DMS 273 treated with DMSO at 0.1 percent for 48 hours (cell line): ENCODE data around the gene HK2.
A peak's percentile ranks its signal among the peaks of the same experiment; 100 is the strongest.
"Not testable (repeated sequence)": the region's sequence is repeated elsewhere in the genome, so short reads cannot be mapped to it uniquely, and the experiment has no call there.

ENCODE experiments used
- DNase-seq: peaks from one replicate; lab custom pipeline; 2025; lab: John Stamatoyannopoulos, UW

Gene HK2

GRCh38 chr2:74833418-74834233 is at the start of gene HK2:
HK2 (plus strand) TSS chr2:74834127; CDS start chr2:74834581, 454 bp downstream.
- DNase-seq, result peak; percentile 84

GRCh38 chr2:74789271-74789670 is 44.7 kb upstream of the HK2 start:
- no peak for DNase-seq

- no peak for DNase-seq
These were observed 41.6 kb upstream of the HK2 start for GRCh38 chr2:74792282-74792681.

- DNase-seq, result not testable (repeated sequence)
These were observed 39.0 kb upstream of the HK2 start for GRCh38 chr2:74794878-74795277.

- no peak for DNase-seq
These were observed 27.5 kb upstream of the HK2 start for GRCh38 chr2:74806355-74806839.

- no peak for DNase-seq
These were observed 27.0 kb upstream of the HK2 start for GRCh38 chr2:74806920-74807319.

- no peak for DNase-seq
These were observed 20.9 kb upstream of the HK2 start for GRCh38 chr2:74812787-74813590.

GRCh38 chr2:74814102-74814501 is 19.8 kb upstream of the HK2 start:
- no peak for DNase-seq

- DNase-seq, result no peak
These were observed 18.0 kb upstream of the HK2 start for GRCh38 chr2:74815941-74816340.

- no peak for DNase-seq
These were observed 17.2 kb upstream of the HK2 start for GRCh38 chr2:74816540-74817303.

- no peak for DNase-seq
These were observed 16.6 kb upstream of the HK2 start for GRCh38 chr2:74817304-74817675.

- no peak for DNase-seq
These were observed 14.2 kb upstream of the HK2 start for GRCh38 chr2:74819702-74820101.

GRCh38 chr2:74821177-74822126 is 12.5 kb upstream of the HK2 start:
- DNase-seq, result no peak

- DNase-seq, result no peak
These were observed 11.0 kb upstream of the HK2 start for GRCh38 chr2:74822771-74823566.

GRCh38 chr2:74824679-74825078 is 9.2 kb upstream of the HK2 start:
- no peak for DNase-seq

GRCh38 chr2:74828543-74828942 is 5.4 kb upstream of the HK2 start:
- no peak for DNase-seq

GRCh38 chr2:74831693-74832530 is 2.0 kb upstream of the HK2 start:
- DNase-seq, result no peak

GRCh38 chr2:74834234-74834791 is 386 bp downstream of the HK2 start:
- not testable (repeated sequence) for DNase-seq
